Stimulated activated naive B cell treated with anti-CD40 and anti-IgM and Interleukin-4, amounts not matched to agents 10 μg/mL and 1 μg/mL and 100 μg/mL, for 72 hours (primary cell): ENCODE results near the gene TEX35.

Experiments
- ATAC-seq, 2 donors: fragments of 150-1000 bp; cut with Tn5 transposase; replicated peaks; 2 replicates each; pipeline ENCODE4 v1.10.0; 2021; ENCODE audit warnings: moderate library complexity in 1 of 2
- DNase-seq: peaks from one replicate; pipeline ENCODE4 v3.0.0; 2021
- H3K27ac Mint-ChIP-seq: one replicate; pipeline ENCODE4 v1.8.0; 2022; ENCODE audit warnings: mild to moderate bottlenecking, mixed read lengths
- H3K27me3 Mint-ChIP-seq, 2 donors: one replicate each; pipeline ENCODE4 v1.8.0; 2022; ENCODE audit warnings: mixed read lengths in 2 of 2
- H3K36me3 Mint-ChIP-seq, 2 donors: one replicate each; pipeline ENCODE4 v1.8.0; 2022; ENCODE audit warnings: mixed read lengths in 2 of 2, mild to moderate bottlenecking in 1 of 2
- H3K4me1 Mint-ChIP-seq, 2 donors: one replicate each; pipeline ENCODE4 v1.8.0; 2022; ENCODE audit warnings: mixed read lengths in 2 of 2, mild to moderate bottlenecking in 1 of 2
- H3K4me3 Mint-ChIP-seq, 2 donors: one replicate each; pipeline ENCODE4 v1.8.0; 2022; ENCODE audit warnings: mild to moderate bottlenecking in 2 of 2, mixed read lengths in 2 of 2, moderate library complexity in 1 of 2
- H3K9me3 Mint-ChIP-seq, 2 donors: one replicate each; pipeline ENCODE4 v1.8.0; 2022; ENCODE audit warnings: mixed read lengths in 2 of 2, mild to moderate bottlenecking in 1 of 2

The TEX35 gene

DNA sequence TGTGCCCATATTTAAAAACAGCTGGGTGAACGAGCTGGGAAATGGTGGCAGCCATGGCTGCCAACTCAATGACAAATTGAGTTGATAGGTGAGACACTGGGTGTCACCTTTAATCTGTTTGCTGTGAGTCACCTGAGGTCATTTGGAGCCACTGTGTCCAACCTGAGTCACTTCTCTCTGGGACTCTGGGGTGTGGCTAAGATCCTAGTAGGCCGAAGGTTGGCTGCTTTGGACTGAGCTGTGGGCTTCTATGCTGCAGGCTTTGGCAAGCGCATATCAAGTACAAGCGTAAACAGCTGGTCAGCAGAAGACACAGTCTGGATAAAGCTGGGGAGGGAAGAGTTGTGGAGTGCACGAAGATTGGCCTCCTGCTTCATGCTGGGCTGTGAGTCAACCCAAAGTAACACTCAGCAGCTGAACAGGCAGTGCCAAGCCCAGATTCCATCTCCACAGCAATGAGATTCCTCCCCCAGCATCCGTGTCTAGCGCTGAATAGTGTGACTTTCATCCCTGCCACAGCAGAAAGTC is 24.0 kb downstream of the TEX35 start:
- ATAC-seq (no peak), DNase-seq (no peak)
- H3K9me3 Mint-ChIP-seq, result no peaks in the 10 kb centered on the region
- no peak overlapping the region for H3K4me3 Mint-ChIP-seq
- H3K36me3 Mint-ChIP-seq, result no peaks in the 10 kb centered on the region
- no peaks in the 10 kb centered on the region for H3K27me3 Mint-ChIP-seq
- H3K27ac Mint-ChIP-seq, result no peak overlapping the region
- H3K4me1 Mint-ChIP-seq, result peaks cover 8 to 15% of the 10 kb centered on the region in 2 donors

DNA sequence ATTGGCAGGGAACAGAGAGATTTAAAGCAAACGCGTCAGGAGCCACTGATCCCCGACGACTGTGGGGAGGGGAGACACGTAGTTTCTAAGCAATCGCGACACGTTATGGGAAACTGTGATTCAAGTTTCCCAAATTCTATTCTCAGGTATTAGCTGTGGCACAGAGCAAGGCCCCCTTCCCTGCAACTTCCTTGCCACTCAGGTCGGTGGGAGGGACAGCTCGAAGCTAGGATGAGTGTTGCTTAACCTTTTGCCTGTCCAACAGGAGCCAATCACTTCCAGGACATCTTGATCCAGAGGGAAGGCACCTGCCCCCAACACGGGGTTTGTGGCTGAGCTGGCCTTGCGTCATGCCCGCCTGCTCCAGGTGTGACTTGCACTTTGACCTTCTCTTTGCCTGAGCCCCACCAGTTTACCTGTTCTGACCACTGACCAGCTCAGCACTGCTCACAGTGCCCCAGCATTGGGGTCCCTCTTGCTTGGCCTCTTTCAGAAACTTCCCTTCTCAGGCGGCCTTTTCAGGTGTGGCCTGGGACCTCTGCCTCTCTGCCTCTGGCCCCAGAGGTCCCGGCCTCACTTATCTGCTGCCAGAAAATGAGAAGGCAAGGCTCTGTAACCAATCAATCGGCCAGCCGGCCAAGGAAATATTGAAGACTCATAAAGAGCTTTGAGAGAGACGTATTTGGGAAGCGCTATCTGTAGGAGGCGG is 24.6 kb downstream of the TEX35 start:
- Mint-ChIP-seq H3K36me3 (no peaks in the 10 kb centered on the region), H3K4me3 (no peak overlapping the region), H3K27ac (no peak overlapping the region), H3K9me3 (no peaks in the 10 kb centered on the region), H3K27me3 (no peaks in the 10 kb centered on the region), H3K4me1 (peaks cover 4 to 9% of the 10 kb centered on the region in 2 donors)
- ATAC-seq, result no peak
- DNase-seq, result no peak

- H3K36me3 Mint-ChIP-seq, result peaks cover 0 to 2% of the 10 kb centered on the region in 2 donors
- H3K4me1 Mint-ChIP-seq, result peaks cover 8 to 11% of the 10 kb centered on the region in 2 donors
- no peak overlapping the region for H3K4me3 Mint-ChIP-seq
- H3K9me3 Mint-ChIP-seq, result no peaks in the 10 kb centered on the region
- ATAC-seq (no peak), DNase-seq (no peak)
- no peaks in the 10 kb centered on the region for H3K27me3 Mint-ChIP-seq
- no peak overlapping the region for H3K27ac Mint-ChIP-seq
Observed at GRCh38 chr1:178538192-178538916, 25.4 kb downstream of the TEX35 start.

- H3K4me3 Mint-ChIP-seq, result no peak overlapping the region
- peaks cover 12 to 20% of the 10 kb centered on the region in 2 donors for H3K4me1 Mint-ChIP-seq
- peaks cover 0 to 3% of the 10 kb centered on the region in 2 donors for H3K36me3 Mint-ChIP-seq
- ATAC-seq (no peak), DNase-seq (no peak)
- no peaks in the 10 kb centered on the region for H3K9me3 Mint-ChIP-seq
- no peaks in the 10 kb centered on the region for H3K27me3 Mint-ChIP-seq
- no peak overlapping the region for H3K27ac Mint-ChIP-seq
Observed at GRCh38 chr1:178539291-178539690, 26.4 kb downstream of the TEX35 start.

DNA sequence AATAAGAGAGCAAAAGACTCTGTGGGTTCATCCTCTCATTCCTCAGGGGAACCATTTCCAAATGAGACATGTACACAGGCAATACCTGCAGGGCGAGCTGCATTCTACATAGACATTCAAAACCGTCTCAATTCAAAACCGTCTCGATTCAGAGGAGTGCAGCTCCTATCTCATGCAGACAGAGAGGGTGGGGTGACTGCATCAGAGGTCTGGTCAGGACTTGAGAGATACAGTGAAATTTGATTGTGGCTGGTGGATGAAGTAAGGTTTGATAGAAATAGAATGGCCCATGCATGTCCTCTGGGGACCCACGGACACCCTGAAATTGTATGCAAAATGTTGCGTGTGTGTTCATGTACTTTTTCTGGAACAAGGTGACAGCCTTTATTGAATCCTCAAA is 27.3 kb downstream of the TEX35 start:
- ATAC-seq (no peak), DNase-seq (no peak)
- Mint-ChIP-seq H3K27me3 (no peaks in the 10 kb centered on the region), H3K27ac (no peak overlapping the region), H3K9me3 (no peaks in the 10 kb centered on the region), H3K4me3 (no peak overlapping the region), H3K36me3 (peaks cover 5 to 11% of the 10 kb centered on the region in 2 donors), H3K4me1 (peaks cover 19 to 29% of the 10 kb centered on the region in 2 donors)

- no peak overlapping the region for H3K27ac Mint-ChIP-seq
- H3K4me1 Mint-ChIP-seq, result peaks cover 23 to 34% of the 10 kb centered on the region in 2 donors
- H3K4me3 Mint-ChIP-seq, result no peak overlapping the region
- DNase-seq, result no peak
- H3K27me3 Mint-ChIP-seq, result no peaks in the 10 kb centered on the region
- H3K9me3 Mint-ChIP-seq, result no peaks in the 10 kb centered on the region
- peaks cover 8 to 16% of the 10 kb centered on the region in 2 donors for H3K36me3 Mint-ChIP-seq
- no peak for ATAC-seq
Observed at GRCh38 chr1:178540646-178541045, 27.7 kb downstream of the TEX35 start.

- no peaks in the 10 kb centered on the region for H3K9me3 Mint-ChIP-seq
- DNase-seq, result no peak
- H3K4me3 Mint-ChIP-seq, result peak overlapping the region; percentile 97 to 99
- peaks cover 14 to 21% of the 10 kb centered on the region in 2 donors for H3K36me3 Mint-ChIP-seq
- peaks cover 27 to 40% of the 10 kb centered on the region in 2 donors for H3K4me1 Mint-ChIP-seq
- peak overlapping the region; percentile 97 for H3K27ac Mint-ChIP-seq
- no peaks in the 10 kb centered on the region for H3K27me3 Mint-ChIP-seq
- ATAC-seq, result no peak
Observed at GRCh38 chr1:178541379-178541778, 28.5 kb downstream of the TEX35 start.

DNA sequence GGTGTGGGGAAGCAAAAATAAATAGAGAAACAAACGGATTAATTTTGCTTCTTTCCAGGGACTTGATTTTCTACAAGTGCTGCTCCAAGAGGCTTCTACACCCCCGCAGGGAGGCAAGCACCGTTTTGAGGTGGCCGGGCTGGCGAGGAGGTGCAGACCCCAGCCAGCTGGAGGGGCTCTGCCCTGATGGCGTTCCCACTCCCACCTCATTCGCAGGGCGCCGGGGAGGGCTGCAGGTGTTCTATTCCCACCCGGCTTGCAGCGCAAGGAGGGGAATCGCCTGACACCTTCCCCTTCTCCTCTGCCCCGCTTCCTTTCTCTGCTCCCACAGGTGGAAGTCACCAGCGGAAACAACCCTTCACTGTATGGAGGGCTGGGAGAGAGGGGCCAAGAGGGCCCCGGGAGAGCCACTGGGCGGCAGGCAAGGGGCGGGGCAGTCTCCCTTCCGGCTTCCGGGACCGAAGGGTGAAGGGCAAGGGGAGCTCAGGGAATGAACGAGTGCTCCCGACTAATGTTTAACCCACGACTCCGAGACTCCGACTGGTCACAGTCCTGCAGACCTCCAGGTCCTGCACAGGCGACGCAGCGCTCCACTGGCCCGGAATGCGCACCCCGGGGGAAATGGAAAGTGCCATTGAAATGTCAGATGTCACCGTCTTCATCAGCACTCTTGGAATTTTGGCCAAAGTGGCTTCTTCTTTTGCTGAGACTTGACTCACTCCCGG is 29.1 kb downstream of the TEX35 start:
- peak; percentile 37 for DNase-seq
- Mint-ChIP-seq H3K27ac (peak overlapping the region; percentile 97), H3K27me3 (no peaks in the 10 kb centered on the region), H3K9me3 (no peaks in the 10 kb centered on the region), H3K4me3 (peak overlapping the region; percentile 97 to 99), H3K4me1 (peaks cover 27 to 40% of the 10 kb centered on the region in 2 donors), H3K36me3 (peaks cover 18 to 21% of the 10 kb centered on the region in 2 donors)
- peak; percentile 36 to 44 for ATAC-seq

DNA sequence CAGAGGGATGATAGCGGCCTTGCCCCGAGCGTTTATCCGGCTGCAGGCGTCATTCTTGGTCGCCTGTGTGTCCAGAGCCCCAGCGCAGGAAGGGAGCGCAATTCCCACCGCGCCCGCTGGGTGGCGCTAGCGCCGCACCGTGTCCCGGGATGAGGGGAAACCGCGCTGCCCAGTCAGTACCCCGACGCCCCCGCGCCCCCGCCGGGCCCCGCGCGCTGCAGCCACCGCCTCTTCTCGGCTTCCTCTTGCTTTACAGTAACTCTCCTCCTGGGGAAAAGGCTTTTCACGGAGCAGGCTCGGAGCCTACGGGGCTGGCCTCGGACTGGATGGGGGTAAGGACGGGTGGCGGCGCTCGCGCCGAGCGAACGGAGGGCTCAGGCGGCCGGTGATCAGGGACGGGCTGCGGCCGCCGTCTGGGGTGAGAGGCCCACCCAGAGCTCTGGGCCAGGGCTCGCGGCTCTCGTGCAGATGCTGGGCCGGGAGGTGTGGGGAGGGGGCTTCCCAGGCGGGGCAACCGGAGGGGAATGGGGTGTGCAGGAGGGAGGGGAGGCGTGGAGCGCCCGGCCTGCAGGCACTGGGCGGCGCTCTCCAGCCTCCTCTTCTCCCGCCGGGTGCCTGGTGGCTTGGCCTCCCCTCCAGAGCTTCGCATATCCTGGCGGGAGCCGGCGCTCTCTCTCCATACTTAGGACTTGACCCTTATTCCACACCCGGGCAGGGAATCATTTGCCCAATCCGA is 29.8 kb downstream of the TEX35 start:
- Mint-ChIP-seq H3K4me3 (peak overlapping the region; percentile 97 to 99), H3K27me3 (no peaks in the 10 kb centered on the region), H3K27ac (peak overlapping the region; percentile 97), H3K36me3 (peaks cover 21 to 24% of the 10 kb centered on the region in 2 donors), H3K4me1 (peaks cover 27 to 41% of the 10 kb centered on the region in 2 donors), H3K9me3 (no peaks in the 10 kb centered on the region)
- DNase-seq, result peak; percentile 93
- ATAC-seq, result peak; percentile 78

DNA sequence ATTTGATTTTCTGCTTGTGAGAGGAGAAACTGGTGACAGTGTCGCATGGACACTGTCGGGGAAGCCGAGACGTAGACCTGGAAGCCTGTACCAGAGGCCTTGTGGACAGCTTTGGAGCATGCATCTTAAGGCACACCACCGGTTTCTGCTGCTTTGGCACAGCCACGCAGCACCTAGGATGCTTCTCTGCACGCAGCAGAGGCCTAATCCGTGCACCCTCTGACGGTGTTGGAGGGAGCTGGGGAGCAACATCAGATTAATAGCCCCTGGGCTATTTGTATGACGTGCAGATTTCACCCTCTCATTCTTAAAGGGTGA is 30.3 kb downstream of the TEX35 start:
- H3K4me1 Mint-ChIP-seq, result peaks cover 29 to 46% of the 10 kb centered on the region in 2 donors
- H3K27ac Mint-ChIP-seq, result peak overlapping the region; percentile 97
- H3K9me3 Mint-ChIP-seq, result no peaks in the 10 kb centered on the region
- no peaks in the 10 kb centered on the region for H3K27me3 Mint-ChIP-seq
- H3K36me3 Mint-ChIP-seq, result peaks cover 25 to 29% of the 10 kb centered on the region in 2 donors
- peak overlapping the region; percentile 97 to 99 for H3K4me3 Mint-ChIP-seq
- DNase-seq, result no peak
- peak; percentile 60 to 63 for ATAC-seq

DNA sequence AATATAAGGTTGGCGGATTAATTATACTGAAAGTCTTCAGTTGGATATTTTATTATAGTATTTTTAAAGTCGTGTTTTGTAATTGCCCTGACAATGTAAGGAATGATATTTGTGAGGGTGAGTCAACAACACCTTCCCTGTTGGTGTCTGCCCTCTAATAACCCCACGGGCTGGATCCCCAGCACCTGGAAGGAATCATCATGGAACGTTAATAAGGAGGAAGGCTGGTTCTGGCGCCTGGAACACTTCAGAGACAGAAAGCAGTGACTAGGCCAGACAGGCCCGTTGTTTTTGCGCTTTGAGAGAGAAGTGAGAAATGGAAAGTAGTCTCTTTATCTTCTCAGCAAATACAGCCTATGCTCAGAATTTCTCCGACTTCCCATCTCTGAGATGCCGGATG is 31.6 kb downstream of the TEX35 start:
- H3K27ac Mint-ChIP-seq, result peak overlapping the region; percentile 79
- H3K4me1 Mint-ChIP-seq, result peaks cover 29 to 55% of the 10 kb centered on the region in 2 donors
- peaks cover 31 to 36% of the 10 kb centered on the region in 2 donors for H3K36me3 Mint-ChIP-seq
- DNase-seq, result no peak
- no peaks in the 10 kb centered on the region for H3K27me3 Mint-ChIP-seq
- H3K9me3 Mint-ChIP-seq, result no peaks in the 10 kb centered on the region
- no peak for ATAC-seq
- H3K4me3 Mint-ChIP-seq, result peak overlapping the region; percentile 54 to 99

GRCh38 chr1:178548108-178548507 is 35.2 kb downstream of the TEX35 start:
- Mint-ChIP-seq H3K36me3 (peaks cover 53 to 69% of the 10 kb centered on the region in 2 donors), H3K4me1 (peaks cover 24 to 59% of the 10 kb centered on the region in 2 donors), H3K4me3 (no peak overlapping the region), H3K9me3 (peaks cover 2 to 4% of the 10 kb centered on the region in 2 donors), H3K27ac (peak overlapping the region; percentile 31), H3K27me3 (no peaks in the 10 kb centered on the region)
- DNase-seq, result no peak
- ATAC-seq, result no peak

DNA sequence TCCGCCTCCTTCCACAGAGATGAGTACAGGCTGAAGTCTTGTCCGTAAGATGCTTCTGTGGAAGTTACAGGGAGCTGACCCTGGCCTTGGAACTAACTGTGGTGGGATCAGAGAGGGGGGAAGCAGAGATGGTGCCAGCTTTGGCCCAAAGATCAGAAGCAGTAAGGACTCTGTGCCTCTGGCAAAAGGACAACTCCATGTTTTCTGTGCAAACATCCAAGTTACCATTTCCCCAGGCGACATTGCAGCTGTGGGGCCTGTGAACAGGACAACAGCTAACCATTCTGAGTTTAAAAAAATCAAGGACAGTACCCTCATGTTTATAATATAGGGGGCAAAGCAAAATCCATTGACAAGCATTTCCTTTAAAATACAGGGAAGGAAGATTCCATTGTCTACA is 38.4 kb downstream of the TEX35 start:
- Mint-ChIP-seq H3K4me1 (peaks cover 5 to 31% of the 10 kb centered on the region in 2 donors), H3K36me3 (peaks cover 58 to 72% of the 10 kb centered on the region in 2 donors), H3K9me3 (peaks cover 5 to 11% of the 10 kb centered on the region in 2 donors), H3K27ac (peak overlapping the region; percentile 33), H3K27me3 (no peaks in the 10 kb centered on the region), H3K4me3 (no peak overlapping the region)
- ATAC-seq, result no peak
- DNase-seq, result no peak

- Mint-ChIP-seq H3K27me3 (no peaks in the 10 kb centered on the region), H3K4me3 (no peak overlapping the region), H3K27ac (no peak overlapping the region), H3K9me3 (peaks cover 5 to 11% of the 10 kb centered on the region in 2 donors), H3K36me3 (peaks cover 54 to 72% of the 10 kb centered on the region in 2 donors), H3K4me1 (peaks cover 5 to 35% of the 10 kb centered on the region in 2 donors)
- ATAC-seq (no peak), DNase-seq (no peak)
Observed at GRCh38 chr1:178551940-178552339, 39.0 kb downstream of the TEX35 start.
